ENCODE results near the gene CNGB1. TPM values are rescaled to one million over a fixed set of nuclear protein-coding genes. Genes with fewer than 3 reads are reported as not detected.
"Not testable (repeated sequence)": the region's sequence is repeated elsewhere in the genome, so short reads cannot be mapped to it uniquely, and the experiment has no call there.

Gene CNGB1
- total RNA-seq, 1 donor from 2014 or later, result not detected

GRCh38 chr16:57862698-57863433, 108.1 kb downstream of the CNGB1 start:
- Mint-ChIP-seq H3K9me3 (ENCODE audit: low read depth) (no peaks in the 10 kb centered on the region), H3K36me3 (ENCODE audit: insufficient read depth) (no peaks in the 10 kb centered on the region), H3K27me3 (peaks cover 37% of the 10 kb centered on the region), H3K4me1 (ENCODE audit: low read depth) (peaks cover 28% of the 10 kb centered on the region), H3K4me3 (ENCODE audit: low read depth) (no peak overlapping the region), H3K27ac (no peak overlapping the region)
- TF ChIP-seq, protein P1, sequence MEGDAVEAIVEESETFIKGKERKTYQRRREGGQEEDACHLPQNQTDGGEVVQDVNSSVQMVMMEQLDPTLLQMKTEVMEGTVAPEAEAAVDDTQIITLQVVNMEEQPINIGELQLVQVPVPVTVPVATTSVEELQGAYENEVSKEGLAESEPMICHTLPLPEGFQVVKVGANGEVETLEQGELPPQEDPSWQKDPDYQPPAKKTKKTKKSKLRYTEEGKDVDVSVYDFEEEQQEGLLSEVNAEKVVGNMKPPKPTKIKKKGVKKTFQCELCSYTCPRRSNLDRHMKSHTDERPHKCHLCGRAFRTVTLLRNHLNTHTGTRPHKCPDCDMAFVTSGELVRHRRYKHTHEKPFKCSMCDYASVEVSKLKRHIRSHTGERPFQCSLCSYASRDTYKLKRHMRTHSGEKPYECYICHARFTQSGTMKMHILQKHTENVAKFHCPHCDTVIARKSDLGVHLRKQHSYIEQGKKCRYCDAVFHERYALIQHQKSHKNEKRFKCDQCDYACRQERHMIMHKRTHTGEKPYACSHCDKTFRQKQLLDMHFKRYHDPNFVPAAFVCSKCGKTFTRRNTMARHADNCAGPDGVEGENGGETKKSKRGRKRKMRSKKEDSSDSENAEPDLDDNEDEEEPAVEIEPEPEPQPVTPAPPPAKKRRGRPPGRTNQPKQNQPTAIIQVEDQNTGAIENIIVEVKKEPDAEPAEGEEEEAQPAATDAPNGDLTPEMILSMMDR (IDR thresholded peaks at IDR 0.05; ENCODE audit: unreplicated experiment), result no peak
- no peak for DNase-seq (ENCODE audit: low spot score, unreplicated experiment)

DNA sequence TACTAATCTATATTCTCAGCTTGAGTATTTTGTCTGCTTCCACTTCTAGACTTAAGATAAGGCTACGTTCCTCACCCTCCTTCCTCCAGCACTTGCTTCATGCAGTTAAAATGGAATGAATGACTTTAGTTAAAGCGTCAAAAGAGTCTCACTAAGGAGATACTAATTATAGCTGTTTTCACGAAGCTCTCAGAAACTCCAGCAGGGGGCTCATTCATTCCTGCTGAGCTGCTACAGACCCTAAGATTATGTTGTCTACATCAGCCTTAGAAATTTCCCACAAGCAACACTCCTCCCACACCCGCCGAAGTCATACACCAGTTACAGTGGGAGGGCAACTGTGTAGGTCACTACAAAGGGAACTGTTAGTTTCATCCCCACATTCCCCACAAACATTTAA, 111.6 kb downstream of the CNGB1 start:
- Mint-ChIP-seq H3K36me3 (ENCODE audit: insufficient read depth) (no peaks in the 10 kb centered on the region), H3K4me1 (ENCODE audit: low read depth) (peaks cover 22% of the 10 kb centered on the region), H3K27me3 (peaks cover 52% of the 10 kb centered on the region), H3K9me3 (ENCODE audit: low read depth) (peaks cover 7% of the 10 kb centered on the region), H3K4me3 (ENCODE audit: low read depth) (no peak overlapping the region), H3K27ac (no peak overlapping the region)
- DNase-seq (ENCODE audit: low spot score, unreplicated experiment), result no peak
- TF ChIP-seq, protein P1 (IDR thresholded peaks at IDR 0.05; ENCODE audit: unreplicated experiment), result peak; percentile 51

- Mint-ChIP-seq H3K36me3 (ENCODE audit: insufficient read depth) (no peaks in the 10 kb centered on the region), H3K27ac (no peak overlapping the region), H3K27me3 (peaks cover 54% of the 10 kb centered on the region), H3K4me1 (ENCODE audit: low read depth) (peaks cover 22% of the 10 kb centered on the region), H3K4me3 (ENCODE audit: low read depth) (no peak overlapping the region), H3K9me3 (ENCODE audit: low read depth) (peaks cover 7% of the 10 kb centered on the region)
- no peak for DNase-seq (ENCODE audit: low spot score, unreplicated experiment)
- TF ChIP-seq, protein P1 (IDR thresholded peaks at IDR 0.05; ENCODE audit: unreplicated experiment), result no peak
Measured at GRCh38 chr16:57858635-57859034, 112.3 kb downstream of the CNGB1 start.

GRCh38 chr16:57857991-57858390, 112.9 kb downstream of the CNGB1 start:
- not testable (repeated sequence) for H3K36me3 Mint-ChIP-seq (ENCODE audit: insufficient read depth); H3K4me3 Mint-ChIP-seq (ENCODE audit: low read depth); H3K9me3 Mint-ChIP-seq (ENCODE audit: low read depth); DNase-seq (ENCODE audit: low spot score, unreplicated experiment); H3K27ac Mint-ChIP-seq
- peaks cover 51% of the 10 kb centered on the region for H3K27me3 Mint-ChIP-seq
- H3K4me1 Mint-ChIP-seq (ENCODE audit: low read depth), result peaks cover 15% of the 10 kb centered on the region

DNA sequence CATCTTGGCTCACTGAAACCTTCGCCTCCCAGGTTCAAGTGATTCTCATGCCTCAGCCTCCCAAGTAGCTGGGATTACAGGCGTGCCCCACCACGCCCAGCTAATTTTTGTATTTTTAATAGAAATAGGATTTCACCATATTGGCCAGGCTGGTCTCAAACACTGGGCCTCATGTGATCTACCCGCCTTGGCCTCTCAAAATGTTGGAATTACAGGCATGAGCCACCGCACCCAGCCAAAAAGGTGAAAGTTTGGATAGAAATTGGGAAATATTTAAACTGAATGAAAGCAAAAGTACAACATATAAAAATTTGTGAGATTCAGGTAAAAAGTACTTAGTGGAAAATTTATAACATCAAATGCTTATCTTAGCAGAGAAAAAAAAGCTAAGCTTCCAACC, 115.7 kb downstream of the CNGB1 start:
- no peak for DNase-seq (ENCODE audit: low spot score, unreplicated experiment)
- peaks cover 57% of the 10 kb centered on the region for H3K27me3 Mint-ChIP-seq
- H3K36me3 Mint-ChIP-seq (ENCODE audit: insufficient read depth), result no peaks in the 10 kb centered on the region
- TF ChIP-seq, protein P1 (IDR thresholded peaks at IDR 0.05; ENCODE audit: unreplicated experiment), result no peak
- H3K4me1 Mint-ChIP-seq (ENCODE audit: low read depth), result peaks cover 9% of the 10 kb centered on the region
- H3K27ac Mint-ChIP-seq, result no peak overlapping the region
- no peak overlapping the region for H3K4me3 Mint-ChIP-seq (ENCODE audit: low read depth)
- H3K9me3 Mint-ChIP-seq (ENCODE audit: low read depth), result peaks cover 7% of the 10 kb centered on the region

GRCh38 chr16:57852189-57852588, 118.7 kb downstream of the CNGB1 start:
- Mint-ChIP-seq H3K9me3 (ENCODE audit: low read depth) (peaks cover 7% of the 10 kb centered on the region), H3K4me1 (ENCODE audit: low read depth) (peaks cover 5% of the 10 kb centered on the region), H3K4me3 (ENCODE audit: low read depth) (no peak overlapping the region), H3K27ac (no peak overlapping the region), H3K36me3 (ENCODE audit: insufficient read depth) (no peaks in the 10 kb centered on the region), H3K27me3 (peaks cover 56% of the 10 kb centered on the region)
- no peak for DNase-seq (ENCODE audit: low spot score, unreplicated experiment)
- TF ChIP-seq, protein P1 (IDR thresholded peaks at IDR 0.05; ENCODE audit: unreplicated experiment), result no peak
